Measurements from ENCODE around the gene PLA2G4E. TPM values are rescaled to one million over a fixed set of nuclear protein-coding genes. Genes with fewer than 3 reads are reported as not detected.

Gene PLA2G4E
- total and polyA plus RNA-seq, 9 of the 15 experiments (the other 6 are each of a cell fraction or from before 2014, with no cell fraction given), result 0.03 TPM; not detected in 8

GRCh38 chr15:41972253-41973242, 48.3 kb downstream of the PLA2G4E start, which contains the start of gene EHD4 (continued):
- TF ChIP-seq TSHZ1 (CRISPR knock-in tag; IDR thresholded peaks at IDR 0.05) (0 out of 2 replicates have a peak, but pooled peaks have one; percentile 10), DDX20 (tag; IDR thresholded peaks at IDR 0.05; ENCODE audit: low read depth) (no peak), HLTF (IDR thresholded peaks at IDR 0.05) (no peak), PCBP2 (IDR thresholded peaks at IDR 0.05; ENCODE audit: low read depth, low read length, poor library complexity, severe bottlenecking) (no peak), NR2C1 (IDR thresholded peaks at IDR 0.05) (no peak), NR2C1 (tag; IDR thresholded peaks at IDR 0.05) (no peak), CHD4 (IDR thresholded peaks at IDR 0.05; ENCODE audit: insufficient read depth, insufficient replicate concordance, low read depth, low read length, poor library complexity, severe bottlenecking) (no peak), ZNF668 (CRISPR knock-in tag; IDR thresholded peaks at IDR 0.05) (no peak), ARID3B (CRISPR knock-in tag; IDR thresholded peaks at IDR 0.05; ENCODE audit: borderline replicate concordance) (no peak), TRIM24 (IDR thresholded peaks at IDR 0.05) (no peak), ZBTB40 (IDR thresholded peaks at IDR 0.05) (no peak; the same call in 1 of the 2 replicates), ZBTB40 (CRISPR knock-in tag; IDR thresholded peaks at IDR 0.05) (no peak)
